ENCODE measurements around the gene DONSON. TPM values are rescaled to one million over a fixed set of nuclear protein-coding genes. Genes with fewer than 3 reads are reported as not detected.

The DONSON gene
- total RNA-seq, 4 donors from 2014 or later, result 6.2 to 14.4 (median 7.0) TPM

DNA sequence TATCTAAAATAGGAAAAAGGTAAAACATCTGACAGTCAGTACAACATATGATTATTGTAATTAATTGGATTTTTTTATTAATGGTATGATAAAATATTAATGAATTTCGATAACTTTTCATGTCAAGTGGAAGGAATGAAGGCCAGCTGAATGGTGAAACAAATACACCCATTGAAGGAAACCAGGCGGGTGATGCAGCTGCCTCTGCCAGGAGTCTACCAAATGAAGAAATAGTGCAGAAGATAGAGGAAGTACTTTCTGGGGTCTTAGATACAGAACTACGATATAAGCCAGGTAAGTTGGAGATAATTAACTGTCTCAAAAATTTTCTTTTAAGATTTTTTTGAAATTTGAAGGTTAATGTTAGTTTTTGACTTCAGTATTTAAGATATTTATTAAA is 42.4 kb downstream of the DONSON start:
- TF ChIP-seq, protein P1, sequence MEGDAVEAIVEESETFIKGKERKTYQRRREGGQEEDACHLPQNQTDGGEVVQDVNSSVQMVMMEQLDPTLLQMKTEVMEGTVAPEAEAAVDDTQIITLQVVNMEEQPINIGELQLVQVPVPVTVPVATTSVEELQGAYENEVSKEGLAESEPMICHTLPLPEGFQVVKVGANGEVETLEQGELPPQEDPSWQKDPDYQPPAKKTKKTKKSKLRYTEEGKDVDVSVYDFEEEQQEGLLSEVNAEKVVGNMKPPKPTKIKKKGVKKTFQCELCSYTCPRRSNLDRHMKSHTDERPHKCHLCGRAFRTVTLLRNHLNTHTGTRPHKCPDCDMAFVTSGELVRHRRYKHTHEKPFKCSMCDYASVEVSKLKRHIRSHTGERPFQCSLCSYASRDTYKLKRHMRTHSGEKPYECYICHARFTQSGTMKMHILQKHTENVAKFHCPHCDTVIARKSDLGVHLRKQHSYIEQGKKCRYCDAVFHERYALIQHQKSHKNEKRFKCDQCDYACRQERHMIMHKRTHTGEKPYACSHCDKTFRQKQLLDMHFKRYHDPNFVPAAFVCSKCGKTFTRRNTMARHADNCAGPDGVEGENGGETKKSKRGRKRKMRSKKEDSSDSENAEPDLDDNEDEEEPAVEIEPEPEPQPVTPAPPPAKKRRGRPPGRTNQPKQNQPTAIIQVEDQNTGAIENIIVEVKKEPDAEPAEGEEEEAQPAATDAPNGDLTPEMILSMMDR (IDR thresholded peaks at IDR 0.05), result no peak
- TF ChIP-seq POLR2A (IDR thresholded peaks at IDR 0.05), result no peak
- intact Hi-C loops (cut with DNase I; ENCODE audit: low total_unique reads), result no loop called here
- H3K4me3 ChIP-seq (ENCODE audit: low read depth, poor library complexity, severe bottlenecking), result no peak overlapping the region
- 66% methylated on average over 3 of the region's 3 CpGs for WGBS, 2 donors
- no peak for DNase-seq (ENCODE audit: low spot score in 2 of 2)

DNA sequence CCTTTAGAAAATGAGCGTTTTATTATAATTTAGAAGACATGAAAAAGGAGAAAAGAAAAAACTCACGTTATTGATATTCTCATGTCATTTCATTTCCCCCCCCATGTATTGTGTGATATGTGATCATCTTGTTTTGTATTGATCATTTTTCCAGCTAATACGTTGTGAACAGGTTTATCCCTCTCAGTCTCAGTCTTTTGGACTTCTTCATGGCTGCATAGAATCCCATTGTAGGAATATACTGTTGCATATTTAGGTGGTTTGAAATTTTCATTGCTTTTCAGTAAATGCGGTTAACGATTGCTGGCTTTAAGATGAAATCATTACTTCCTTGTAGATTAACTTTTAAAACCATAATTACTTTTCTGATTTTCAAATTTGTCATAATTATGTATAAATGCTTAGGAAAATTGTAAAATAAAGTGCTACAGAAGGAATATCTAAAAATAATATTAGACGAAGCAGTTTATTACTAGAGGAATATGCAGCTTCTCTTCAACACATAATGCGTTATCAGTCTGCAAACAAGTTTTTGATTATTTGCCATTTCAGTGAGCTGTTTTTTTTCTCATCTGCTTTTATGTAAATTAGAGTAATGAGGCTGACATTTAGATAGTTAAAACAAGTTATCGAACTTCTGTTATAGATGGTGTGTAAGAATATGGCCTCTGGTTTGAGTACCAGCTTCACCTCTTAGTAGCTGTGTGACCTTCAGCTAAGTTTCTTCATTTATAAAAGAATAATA is 43.9 kb downstream of the DONSON start:
- no peak overlapping the region for H3K4me3 ChIP-seq (ENCODE audit: low read depth, poor library complexity, severe bottlenecking)
- TF ChIP-seq, protein P1 (IDR thresholded peaks at IDR 0.05), result no peak
- no peak for TF ChIP-seq POLR2A (IDR thresholded peaks at IDR 0.05)
- intact Hi-C loops (cut with DNase I; ENCODE audit: low total_unique reads), result no loop called here
- WGBS, 2 donors, result 7 to 8% methylated on average over 8 of the region's 8 CpGs
- DNase-seq (ENCODE audit: low spot score in 2 of 2), result no peak

DNA sequence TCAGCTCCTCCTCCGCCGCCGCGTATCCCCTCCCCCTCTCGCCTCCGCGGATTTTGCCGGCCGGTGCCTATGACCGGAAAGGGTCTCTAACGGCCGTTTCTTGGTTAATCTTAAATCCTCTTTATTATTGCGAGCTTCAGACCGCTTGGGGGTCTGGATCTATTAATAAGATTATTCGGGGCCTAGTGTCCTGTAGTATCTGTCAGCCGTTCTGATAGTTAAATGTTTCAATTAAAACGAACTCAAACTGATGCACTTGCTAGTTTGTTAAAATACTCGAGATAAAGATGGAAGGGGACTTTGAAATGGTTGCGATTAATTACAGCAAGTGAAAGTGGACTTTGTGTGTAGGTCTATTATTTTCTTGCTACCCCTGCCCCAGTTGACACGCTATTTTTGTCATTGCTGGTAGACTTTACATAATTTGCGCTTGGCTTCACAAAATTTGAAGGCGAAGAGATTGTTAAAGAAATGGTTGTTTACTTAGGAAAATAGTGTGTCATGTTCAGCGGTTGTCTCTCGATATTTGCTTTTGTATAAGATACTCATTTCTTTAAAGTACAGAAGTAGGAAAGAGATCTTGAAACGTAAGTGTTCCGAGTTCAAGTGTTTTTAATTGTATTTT is 44.9 kb downstream of the DONSON start:
- DNase-seq (ENCODE audit: low spot score in 2 of 2), result peak; percentile 69 to 95
- 0 to 1% methylated on average over 26 of the region's 26 CpGs for WGBS, 2 donors
- TF ChIP-seq, protein P1 (IDR thresholded peaks at IDR 0.05), result no peak
- no peak for TF ChIP-seq POLR2A (IDR thresholded peaks at IDR 0.05)
- H3K4me3 ChIP-seq (ENCODE audit: low read depth, poor library complexity, severe bottlenecking), result peak overlapping the region; percentile 62
- intact Hi-C loops (cut with DNase I; ENCODE audit: low total_unique reads), result no loop called here

GRCh38 chr21:33542640-33543504 is 45.6 kb downstream of the DONSON start, which contains the start of gene SON:
Gene SON, plus strand, starts transcription at chr21:33543038. Its CDS starts 55 bp downstream, at chr21:33543093.
- peak within 1 kb of the TSS; percentile 74 for H3K4me3 ChIP-seq (ENCODE audit: low read depth, poor library complexity, severe bottlenecking)
- intact Hi-C loops (cut with DNase I; ENCODE audit: low total_unique reads), result no loop called here
- peak; percentile 99 to 100 for DNase-seq (ENCODE audit: low spot score in 2 of 2)
- TF ChIP-seq POLR2A (IDR thresholded peaks at IDR 0.05), result peak in 1 of 2 donors; percentile 88
- TF ChIP-seq, protein P1 (IDR thresholded peaks at IDR 0.05), result no peak
- 0% methylated on average over 55 to 56 of the region's 57 CpGs for WGBS, 2 donors

DNA sequence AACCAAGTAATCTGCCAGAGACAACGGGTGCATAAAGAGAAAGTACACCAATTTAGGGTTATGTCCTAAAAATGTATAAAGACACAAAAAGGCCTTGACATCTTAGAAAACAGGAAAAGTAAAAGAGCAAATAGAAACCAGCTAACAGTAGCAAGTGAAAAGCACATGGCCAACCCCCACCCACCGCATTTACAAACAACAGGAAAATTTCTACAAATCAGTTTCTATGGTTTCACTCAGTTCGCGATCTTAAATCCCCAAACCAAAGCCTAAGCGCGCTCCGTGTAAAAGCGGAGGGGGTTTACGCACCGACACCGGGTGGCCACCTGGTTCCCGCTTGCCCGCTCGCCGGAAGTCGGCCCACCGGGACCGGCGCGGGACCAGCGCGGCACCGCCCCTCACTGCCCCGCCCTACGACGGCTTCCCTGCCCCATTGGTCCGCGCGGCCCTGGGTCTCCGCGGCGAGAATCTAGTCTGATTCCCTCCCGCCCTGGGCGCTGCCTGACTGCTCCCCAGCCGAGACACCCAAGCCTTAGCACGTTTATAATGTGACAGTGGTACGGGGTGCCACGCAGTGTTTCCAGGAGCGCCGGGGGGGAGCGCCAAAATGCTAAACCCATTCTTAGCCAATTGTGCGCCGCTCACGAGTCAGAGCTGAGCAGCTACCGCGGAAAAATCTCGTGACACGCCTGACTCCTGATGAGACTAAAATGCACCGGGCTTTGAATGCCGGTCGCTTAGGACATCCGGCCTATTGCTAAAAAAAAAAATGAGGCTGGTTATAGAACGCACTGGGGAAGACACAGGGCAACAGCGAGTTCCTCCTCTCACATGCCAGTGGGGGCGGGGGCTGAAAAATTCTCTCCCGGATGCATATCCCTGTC is 46.5 kb downstream of the DONSON start, which contains the start of gene GART:
TSS of gene GART (minus strand) at position 362 of the 884 bp plus-strand sequence. CDS start 2,802 bp downstream, outside the sequence.
- TF ChIP-seq, protein P1 (IDR thresholded peaks at IDR 0.05), result no peak
- peak in 1 of 2 donors; percentile 61 for TF ChIP-seq POLR2A (IDR thresholded peaks at IDR 0.05)
- peak within 1 kb of the TSS; percentile 74 for H3K4me3 ChIP-seq (ENCODE audit: low read depth, poor library complexity, severe bottlenecking)
- DNase-seq (ENCODE audit: low spot score in 2 of 2), result peak; percentile 72 to 96
- 0 to 1% methylated on average over 29 to 53 of the region's 56 CpGs for WGBS, 2 donors
- intact Hi-C loops (cut with DNase I; ENCODE audit: low total_unique reads), result no loop called here

Data from lower leg skin (tissue), 4 donors.